Stimulated activated naive CD8-positive, alpha-beta T cell treated with anti-CD3 and anti-CD28 coated beads, Interleukin-15, Interleukin-2, amounts not matched to agents 100 ng/mL and 50 ng/mL, for 24 hours (primary cell): ENCODE measurements around the gene TRIM71.
"Not testable (repeated sequence)": the region's sequence is repeated elsewhere in the genome, so short reads cannot be mapped to it uniquely, and the experiment has no call there.

ENCODE experiments used
- H3K27ac Mint-ChIP-seq: one replicate; pipeline ENCODE4 v1.8.0; 2021; ENCODE audit warnings: mild to moderate bottlenecking, mixed read lengths
- H3K27me3 Mint-ChIP-seq: one replicate; pipeline ENCODE4 v1.8.0; 2021; ENCODE audit warnings: mixed read lengths
- H3K36me3 Mint-ChIP-seq: one replicate; pipeline ENCODE4 v1.8.0; 2021; ENCODE audit warnings: low read depth, mixed read lengths
- H3K4me1 Mint-ChIP-seq: one replicate; pipeline ENCODE4 v1.8.0; 2021; ENCODE audit warnings: low read depth, mixed read lengths
- H3K4me3 Mint-ChIP-seq: one replicate; pipeline ENCODE4 v1.8.0; 2021; ENCODE audit warnings: mild to moderate bottlenecking, mixed read lengths
- H3K9me3 Mint-ChIP-seq: one replicate; pipeline ENCODE4 v1.8.0; 2021; ENCODE audit warnings: mixed read lengths

TRIM71 gene

DNA sequence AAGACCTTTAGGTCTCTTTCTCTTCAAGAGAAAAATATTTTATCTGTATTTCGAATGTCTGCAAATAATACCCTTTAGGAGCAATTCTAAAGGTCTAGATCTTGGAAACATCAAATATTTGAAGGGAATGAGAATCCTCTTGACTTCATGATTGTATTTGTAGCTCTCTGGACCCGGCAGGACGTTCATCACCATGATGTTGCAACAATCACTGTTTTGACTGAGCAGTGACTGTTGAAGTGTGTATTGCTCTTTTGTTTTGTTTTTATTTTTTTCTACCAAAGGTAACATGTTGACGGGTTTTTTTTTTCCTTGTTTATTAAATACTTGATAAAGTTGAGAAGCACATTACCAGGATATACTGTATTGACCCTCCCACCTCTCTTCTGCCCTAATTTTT is 78.3 kb downstream of the TRIM71 start:
- peaks cover 50% of the 10 kb centered on the region for H3K27me3 Mint-ChIP-seq
- no peaks in the 10 kb centered on the region for H3K36me3 Mint-ChIP-seq
- no peak overlapping the region for H3K27ac Mint-ChIP-seq
- H3K9me3 Mint-ChIP-seq: no peaks in the 10 kb centered on the region
- H3K4me3 Mint-ChIP-seq: no peak overlapping the region
- H3K4me1 Mint-ChIP-seq: no peaks in the 10 kb centered on the region

GRCh38 chr3:32897001-32897601 is 79.3 kb downstream of the TRIM71 start:
- no peaks in the 10 kb centered on the region for H3K9me3 Mint-ChIP-seq
- H3K4me1 Mint-ChIP-seq: peaks cover under 1% of the 10 kb centered on the region
- no peak overlapping the region for H3K27ac Mint-ChIP-seq
- no peak overlapping the region for H3K4me3 Mint-ChIP-seq
- no peaks in the 10 kb centered on the region for H3K36me3 Mint-ChIP-seq
- H3K27me3 Mint-ChIP-seq: peaks cover 53% of the 10 kb centered on the region

DNA sequence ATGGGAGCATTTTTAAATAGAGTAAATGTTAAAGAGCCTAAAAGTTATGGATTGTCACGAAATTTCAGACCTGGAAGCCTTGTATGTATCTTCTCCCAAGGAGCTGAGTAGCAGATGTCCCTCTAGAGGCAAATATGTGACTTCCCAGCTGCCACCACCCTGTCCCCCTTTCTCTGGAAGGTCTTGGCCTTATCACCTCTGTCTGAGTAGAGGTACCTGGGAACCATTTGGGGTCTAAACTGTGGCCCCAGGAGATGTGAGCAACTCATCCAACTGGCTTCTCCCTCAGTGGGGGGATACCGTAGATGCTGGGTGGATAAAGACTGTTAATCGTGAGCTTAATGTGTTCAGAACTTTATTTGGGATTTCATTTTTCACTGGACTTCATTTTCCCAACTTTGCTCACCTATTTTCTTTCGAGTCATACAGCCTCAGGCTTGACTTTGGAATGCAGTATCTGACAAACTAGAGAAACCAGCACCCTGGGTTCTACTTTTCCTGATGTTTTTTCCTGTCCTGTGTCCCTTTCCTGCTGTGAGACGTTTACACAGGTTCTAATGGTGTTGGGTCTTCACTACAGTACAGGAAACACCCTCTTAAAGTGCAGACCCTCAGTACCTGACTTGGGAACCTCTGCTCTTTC is 80.3 kb downstream of the TRIM71 start:
- no peak overlapping the region for H3K4me3 Mint-ChIP-seq
- H3K27ac Mint-ChIP-seq: no peak overlapping the region
- H3K4me1 Mint-ChIP-seq: peaks cover 4% of the 10 kb centered on the region
- no peaks in the 10 kb centered on the region for H3K36me3 Mint-ChIP-seq
- H3K27me3 Mint-ChIP-seq: peaks cover 50% of the 10 kb centered on the region
- no peaks in the 10 kb centered on the region for H3K9me3 Mint-ChIP-seq

GRCh38 chr3:32899265-32899664 is 81.5 kb downstream of the TRIM71 start:
- Mint-ChIP-seq H3K9me3 (no peaks in the 10 kb centered on the region), H3K4me3 (no peak overlapping the region), H3K4me1 (peaks cover 4% of the 10 kb centered on the region), H3K27me3 (peaks cover 43% of the 10 kb centered on the region), H3K27ac (no peak overlapping the region), H3K36me3 (no peaks in the 10 kb centered on the region)

- Mint-ChIP-seq H3K4me1 (peaks cover 4% of the 10 kb centered on the region), H3K27me3 (peaks cover 29% of the 10 kb centered on the region), H3K36me3 (no peaks in the 10 kb centered on the region), H3K9me3 (no peaks in the 10 kb centered on the region), H3K27ac (no peak overlapping the region), H3K4me3 (no peak overlapping the region)
Measured at GRCh38 chr3:32901005-32901932, 83.5 kb downstream of the TRIM71 start.

DNA sequence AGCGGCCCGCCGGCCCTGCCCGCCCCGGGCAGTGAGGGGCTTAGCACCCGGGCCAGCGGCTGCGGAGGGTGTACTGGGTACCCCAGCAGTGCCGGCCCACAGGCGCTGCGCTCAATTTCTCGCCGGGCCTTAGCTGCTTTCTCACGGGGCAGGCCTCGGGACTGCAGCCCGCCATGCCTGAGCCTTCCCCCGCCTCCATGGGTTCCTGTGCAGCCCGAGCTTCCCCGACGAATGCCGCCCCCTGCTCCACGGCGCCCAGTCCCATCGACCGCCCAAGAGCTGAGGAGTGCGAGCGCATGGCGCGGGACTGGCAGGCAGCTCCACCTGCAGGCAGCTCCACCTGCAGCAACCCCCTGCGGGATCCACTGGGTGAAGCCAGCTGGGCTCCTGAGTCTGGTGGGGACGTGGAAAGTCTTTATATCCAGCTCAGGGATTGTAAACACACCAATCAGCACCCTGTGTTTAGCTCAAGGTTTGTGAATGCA is 85.1 kb downstream of the TRIM71 start:
- peak overlapping the region; percentile 43 for H3K4me3 Mint-ChIP-seq
- peaks cover 23% of the 10 kb centered on the region for H3K27me3 Mint-ChIP-seq
- H3K4me1 Mint-ChIP-seq, H3K27ac Mint-ChIP-seq, H3K36me3 Mint-ChIP-seq, H3K9me3 Mint-ChIP-seq: not testable (repeated sequence)

GRCh38 chr3:32903953-32904352 is 86.2 kb downstream of the TRIM71 start:
- no peak overlapping the region for H3K27ac Mint-ChIP-seq
- H3K27me3 Mint-ChIP-seq: peaks cover 19% of the 10 kb centered on the region
- no peaks in the 10 kb centered on the region for H3K36me3 Mint-ChIP-seq
- H3K4me1 Mint-ChIP-seq: peaks cover 4% of the 10 kb centered on the region
- H3K4me3 Mint-ChIP-seq: no peak overlapping the region
- H3K9me3 Mint-ChIP-seq: no peaks in the 10 kb centered on the region

GRCh38 chr3:32909999-32910398 is 92.2 kb downstream of the TRIM71 start:
- H3K27ac Mint-ChIP-seq: no peak overlapping the region
- no peak overlapping the region for H3K4me3 Mint-ChIP-seq
- H3K27me3 Mint-ChIP-seq: no peaks in the 10 kb centered on the region
- H3K36me3 Mint-ChIP-seq: no peaks in the 10 kb centered on the region
- no peaks in the 10 kb centered on the region for H3K9me3 Mint-ChIP-seq
- H3K4me1 Mint-ChIP-seq: no peaks in the 10 kb centered on the region

- Mint-ChIP-seq H3K27ac (no peak overlapping the region), H3K4me1 (no peaks in the 10 kb centered on the region), H3K27me3 (no peaks in the 10 kb centered on the region), H3K9me3 (no peaks in the 10 kb centered on the region), H3K36me3 (no peaks in the 10 kb centered on the region), H3K4me3 (no peak overlapping the region)
Measured at GRCh38 chr3:32910954-32911353, 93.2 kb downstream of the TRIM71 start.

- Mint-ChIP-seq H3K27ac (no peak overlapping the region), H3K27me3 (no peaks in the 10 kb centered on the region), H3K4me3 (no peak overlapping the region), H3K36me3 (no peaks in the 10 kb centered on the region), H3K4me1 (no peaks in the 10 kb centered on the region), H3K9me3 (no peaks in the 10 kb centered on the region)
Measured at GRCh38 chr3:32912046-32912445, 94.2 kb downstream of the TRIM71 start.

- Mint-ChIP-seq H3K36me3 (no peaks in the 10 kb centered on the region), H3K27me3 (peaks cover 2% of the 10 kb centered on the region), H3K4me1 (no peaks in the 10 kb centered on the region), H3K9me3 (no peaks in the 10 kb centered on the region), H3K4me3 (no peak overlapping the region), H3K27ac (no peak overlapping the region)
Measured at GRCh38 chr3:32913790-32914446, 96.1 kb downstream of the TRIM71 start.

DNA sequence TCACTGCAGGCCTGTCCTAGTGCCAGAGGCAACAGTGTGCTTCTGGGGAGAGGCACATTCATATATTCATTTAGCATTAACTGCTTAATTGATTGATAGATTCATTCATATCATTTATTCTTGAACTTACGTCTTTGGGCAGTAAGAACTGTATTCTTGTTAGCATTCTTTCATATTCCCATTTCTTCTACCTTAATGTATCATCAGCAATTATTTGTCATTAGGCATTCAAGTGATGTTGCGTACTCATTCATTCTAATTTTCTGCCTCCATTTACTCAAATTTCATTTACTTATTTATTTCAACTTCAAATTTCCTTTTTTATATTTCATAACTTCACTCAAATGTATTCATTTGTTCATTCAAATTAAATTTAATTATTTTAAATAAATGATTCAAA is 102.1 kb downstream of the TRIM71 start:
- H3K9me3 Mint-ChIP-seq: no peaks in the 10 kb centered on the region
- H3K27me3 Mint-ChIP-seq: peaks cover 11% of the 10 kb centered on the region
- H3K4me1 Mint-ChIP-seq: no peaks in the 10 kb centered on the region
- H3K4me3 Mint-ChIP-seq: no peak overlapping the region
- no peaks in the 10 kb centered on the region for H3K36me3 Mint-ChIP-seq
- no peak overlapping the region for H3K27ac Mint-ChIP-seq

DNA sequence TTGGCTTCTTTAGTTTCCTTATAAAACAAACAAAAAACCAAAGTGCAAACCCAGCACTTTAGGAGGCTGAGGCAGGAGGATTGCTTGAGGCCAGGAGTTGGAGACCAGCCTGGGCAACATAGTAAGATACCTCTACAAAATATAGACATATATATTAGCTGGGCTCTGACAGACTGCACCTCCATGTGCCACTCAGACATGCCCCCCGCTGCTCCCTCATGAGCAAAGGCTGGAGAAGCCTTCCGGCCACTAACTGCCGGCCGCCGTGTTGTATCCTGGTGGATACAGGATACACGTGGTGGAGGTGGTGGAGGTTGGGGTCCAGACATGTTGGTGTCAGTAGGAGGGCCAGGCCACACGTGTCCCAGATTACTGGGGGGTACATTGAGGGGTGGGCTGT is 104.3 kb downstream of the TRIM71 start:
- Mint-ChIP-seq H3K4me1 (no peaks in the 10 kb centered on the region), H3K36me3 (no peaks in the 10 kb centered on the region), H3K27ac (no peak overlapping the region), H3K9me3 (no peaks in the 10 kb centered on the region), H3K4me3 (no peak overlapping the region), H3K27me3 (peaks cover 13% of the 10 kb centered on the region)

- H3K27me3 Mint-ChIP-seq: peaks cover 8% of the 10 kb centered on the region
- H3K9me3 Mint-ChIP-seq: no peaks in the 10 kb centered on the region
- H3K36me3 Mint-ChIP-seq: no peaks in the 10 kb centered on the region
- no peak overlapping the region for H3K4me3 Mint-ChIP-seq
- H3K4me1 Mint-ChIP-seq: no peaks in the 10 kb centered on the region
- H3K27ac Mint-ChIP-seq: no peak overlapping the region
Measured at GRCh38 chr3:32930161-32930560, 112.4 kb downstream of the TRIM71 start.

DNA sequence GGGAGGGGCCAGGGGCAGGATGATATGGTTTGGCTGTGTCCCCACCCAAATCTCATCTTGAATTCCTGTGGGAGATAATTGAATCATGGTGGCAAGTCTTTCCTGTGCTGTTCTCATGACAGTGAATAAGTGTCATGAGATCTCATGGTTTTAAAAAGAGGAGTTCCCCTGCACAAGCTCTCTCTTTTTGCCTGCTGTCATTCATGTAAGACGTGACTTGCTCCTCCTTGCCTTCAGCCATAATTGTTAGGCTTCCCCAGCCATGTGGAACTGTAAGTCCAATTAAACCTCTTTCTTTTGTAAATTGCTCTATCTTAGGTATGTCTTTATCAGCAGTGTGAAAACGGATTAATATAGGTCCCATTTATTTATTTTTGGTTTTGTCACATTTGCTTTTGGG is 113.5 kb downstream of the TRIM71 start:
- not testable (repeated sequence) for H3K27ac Mint-ChIP-seq, H3K4me3 Mint-ChIP-seq, H3K9me3 Mint-ChIP-seq, H3K4me1 Mint-ChIP-seq, H3K36me3 Mint-ChIP-seq
- H3K27me3 Mint-ChIP-seq: peaks cover 11% of the 10 kb centered on the region
